GM23248 (cell line): ENCODE results near the gene SLC7A4.

ENCODE experiments used
- EZH2 ChIP-seq: fragments of 200-600 bp; sonication (generic); IDR thresholded peaks from 2 replicates; pipeline ENCODE4 v1.6.1; 2018; ENCODE audit warnings: antibody characterized with exemption, mild to moderate bottlenecking; ENCODE audit not compliant: insufficient read depth, poor library complexity, severe bottlenecking
- EZH2phosphoT487 ChIP-seq: fragments of 200-600 bp; sonication (generic); IDR thresholded peaks from 2 replicates; pipeline ENCODE4 v1.6.1; 2018; ENCODE audit warnings: antibody characterized with exemption, moderate library complexity, mild to moderate bottlenecking, low read depth; ENCODE audit not compliant: insufficient read depth

DNA sequence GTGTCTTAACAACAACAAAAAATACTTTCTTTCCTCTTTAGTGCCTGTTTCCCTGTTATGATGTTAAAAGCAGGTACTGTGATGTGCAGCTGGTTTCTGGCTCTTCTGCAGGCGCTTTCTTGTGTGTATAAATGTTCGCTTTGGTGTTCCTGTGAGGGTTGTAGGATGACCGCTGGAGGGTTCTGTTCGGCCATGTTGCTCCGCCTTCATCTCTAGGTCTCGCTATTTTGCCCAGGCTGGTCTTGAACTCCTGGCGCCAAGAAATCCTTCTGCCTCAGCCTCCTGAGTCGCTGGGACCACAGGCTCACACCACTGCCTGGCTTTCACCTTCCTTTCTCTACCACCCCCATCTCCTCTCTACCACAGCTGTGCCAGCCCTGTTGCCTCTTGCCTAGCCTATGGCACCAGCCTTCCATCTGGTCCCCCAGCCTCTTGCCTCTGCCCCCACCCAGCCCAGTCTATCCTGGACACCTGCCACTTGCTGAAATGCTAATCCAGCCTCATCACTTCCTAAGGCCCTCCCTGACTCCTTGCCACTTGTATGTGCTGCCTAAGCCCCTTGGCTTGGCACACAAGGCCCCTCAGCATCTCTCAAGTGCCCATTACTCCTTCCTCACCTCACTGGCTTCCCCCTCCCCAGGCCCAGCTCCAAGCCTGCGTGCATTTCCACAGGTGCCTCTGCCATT lies 18.9 kb upstream of the SLC7A4 start:
- TF ChIP-seq EZH2phosphoT487 (no peak), EZH2 (no peak)
